Measurements from ENCODE around the gene STX19.

Gene STX19

GRCh38 chr3:94001191-94001590, 27.2 kb downstream of the STX19 start:
- Histone ChIP-seq H3K4me3 (ENCODE audit: low read depth, low read length, poor library complexity, severe bottlenecking) (no peak overlapping the region), H3K27ac (ENCODE audit: low read depth, low read length, poor library complexity, severe bottlenecking) (no peak overlapping the region)

GRCh38 chr3:93994056-93994455, 34.3 kb downstream of the STX19 start:
- Histone ChIP-seq H4K20me1 (ENCODE audit: insufficient read depth, low read length) (no peaks in the 10 kb centered on the region), H3K4me2 (ENCODE audit: low read length) (no peak overlapping the region), H3K9me2 (ENCODE audit: low read depth, low read length) (no peaks in the 10 kb centered on the region), H3K27ac (ENCODE audit: low read depth, low read length, poor library complexity, severe bottlenecking) (no peak overlapping the region), H3K9me3 (ENCODE audit: low read length) (no peaks in the 10 kb centered on the region), H3F3A (ENCODE audit: insufficient read depth, low read length) (no peaks in the 10 kb centered on the region), H3K4me1 (ENCODE audit: insufficient read depth, low read length, severe bottlenecking) (no peaks in the 10 kb centered on the region), H3K9ac (ENCODE audit: low read length) (no peak overlapping the region), H2AFZ (ENCODE audit: low read length) (no peak overlapping the region), H3K27me3 (ENCODE audit: insufficient read depth, low read length) (no peaks in the 10 kb centered on the region), H3K36me3 (ENCODE audit: insufficient read depth, low read length) (no peaks in the 10 kb centered on the region), H3K79me2 (ENCODE audit: insufficient read depth, low read length) (no peaks in the 10 kb centered on the region), H3K4me3 (ENCODE audit: low read depth, low read length, poor library complexity, severe bottlenecking) (no peak overlapping the region)
- TF ChIP-seq EZH2 (IDR thresholded peaks at IDR 0.05; ENCODE audit: borderline replicate concordance, low read length): no peak

More at GRCh38 chr3:94001191-94001590, 27.2 kb downstream of the STX19 start:
- Histone ChIP-seq H3K9ac (ENCODE audit: low read length) (no peak overlapping the region), H3F3A (ENCODE audit: insufficient read depth, low read length) (no peaks in the 10 kb centered on the region), H3K79me2 (ENCODE audit: insufficient read depth, low read length) (no peaks in the 10 kb centered on the region), H3K9me3 (ENCODE audit: low read length) (no peaks in the 10 kb centered on the region), H3K4me2 (ENCODE audit: low read length) (no peak overlapping the region), H3K27me3 (ENCODE audit: insufficient read depth, low read length) (no peaks in the 10 kb centered on the region), H3K9me2 (ENCODE audit: low read depth, low read length) (no peaks in the 10 kb centered on the region), H3K4me1 (ENCODE audit: insufficient read depth, low read length, severe bottlenecking) (peaks cover 5% of the 10 kb centered on the region), H4K20me1 (ENCODE audit: insufficient read depth, low read length) (no peaks in the 10 kb centered on the region), H2AFZ (ENCODE audit: low read length) (no peak overlapping the region), H3K36me3 (ENCODE audit: insufficient read depth, low read length) (no peaks in the 10 kb centered on the region)
- no peak for TF ChIP-seq EZH2 (IDR thresholded peaks at IDR 0.05; ENCODE audit: borderline replicate concordance, low read length)
- no peak for TF ChIP-seq CTCF (IDR thresholded peaks at IDR 0.05; ENCODE audit: low read length)

- Histone ChIP-seq H3K4me1 (ENCODE audit: insufficient read depth, low read length, severe bottlenecking) (no peaks in the 10 kb centered on the region), H3K4me3 (ENCODE audit: low read depth, low read length, poor library complexity, severe bottlenecking) (no peak overlapping the region), H3F3A (ENCODE audit: insufficient read depth, low read length) (no peaks in the 10 kb centered on the region), H3K4me2 (ENCODE audit: low read length) (no peak overlapping the region), H3K27ac (ENCODE audit: low read depth, low read length, poor library complexity, severe bottlenecking) (no peak overlapping the region), H3K27me3 (ENCODE audit: insufficient read depth, low read length) (no peaks in the 10 kb centered on the region), H2AFZ (ENCODE audit: low read length) (no peak overlapping the region), H3K9ac (ENCODE audit: low read length) (no peak overlapping the region), H3K79me2 (ENCODE audit: insufficient read depth, low read length) (no peaks in the 10 kb centered on the region), H4K20me1 (ENCODE audit: insufficient read depth, low read length) (no peaks in the 10 kb centered on the region), H3K9me3 (ENCODE audit: low read length) (no peaks in the 10 kb centered on the region), H3K36me3 (ENCODE audit: insufficient read depth, low read length) (no peaks in the 10 kb centered on the region), H3K9me2 (ENCODE audit: low read depth, low read length) (no peaks in the 10 kb centered on the region)
- TF ChIP-seq CTCF (IDR thresholded peaks at IDR 0.05; ENCODE audit: low read length) (no peak), EZH2 (IDR thresholded peaks at IDR 0.05; ENCODE audit: borderline replicate concordance, low read length) (no peak)
Observed at GRCh38 chr3:93992207-93992606, 36.2 kb downstream of the STX19 start.

GRCh38 chr3:93991631-93992030, 36.8 kb downstream of the STX19 start:
- no peaks in the 10 kb centered on the region for H3K9me3 ChIP-seq (ENCODE audit: low read length)
- H2AFZ ChIP-seq (ENCODE audit: low read length): no peak overlapping the region
- no peaks in the 10 kb centered on the region for H3F3A ChIP-seq (ENCODE audit: insufficient read depth, low read length)
- no peak overlapping the region for H3K4me3 ChIP-seq (ENCODE audit: low read depth, low read length, poor library complexity, severe bottlenecking)
- H3K79me2 ChIP-seq (ENCODE audit: insufficient read depth, low read length): no peaks in the 10 kb centered on the region
- no peaks in the 10 kb centered on the region for H3K27me3 ChIP-seq (ENCODE audit: insufficient read depth, low read length)
- no peak overlapping the region for H3K27ac ChIP-seq (ENCODE audit: low read depth, low read length, poor library complexity, severe bottlenecking)
- no peaks in the 10 kb centered on the region for H3K4me1 ChIP-seq (ENCODE audit: insufficient read depth, low read length, severe bottlenecking)
- H3K9me2 ChIP-seq (ENCODE audit: low read depth, low read length): no peaks in the 10 kb centered on the region
- H3K36me3 ChIP-seq (ENCODE audit: insufficient read depth, low read length): no peaks in the 10 kb centered on the region
- no peaks in the 10 kb centered on the region for H4K20me1 ChIP-seq (ENCODE audit: insufficient read depth, low read length)
- no peak overlapping the region for H3K9ac ChIP-seq (ENCODE audit: low read length)
- TF ChIP-seq EZH2 (IDR thresholded peaks at IDR 0.05; ENCODE audit: borderline replicate concordance, low read length) (no peak), CTCF (IDR thresholded peaks at IDR 0.05; ENCODE audit: low read length) (no peak)
- H3K4me2 ChIP-seq (ENCODE audit: low read length): no peak overlapping the region
